Measurements from ENCODE around the gene IFFO2. TPM values are rescaled to one million over a fixed set of nuclear protein-coding genes. Genes with fewer than 3 reads are reported as not detected.

The IFFO2 gene
- total and polyA plus RNA-seq, 2 of the 8 experiments (the other 6 are each of a cell fraction or from before 2014, with no cell fraction given) = 6.6 to 10.4 TPM

DNA sequence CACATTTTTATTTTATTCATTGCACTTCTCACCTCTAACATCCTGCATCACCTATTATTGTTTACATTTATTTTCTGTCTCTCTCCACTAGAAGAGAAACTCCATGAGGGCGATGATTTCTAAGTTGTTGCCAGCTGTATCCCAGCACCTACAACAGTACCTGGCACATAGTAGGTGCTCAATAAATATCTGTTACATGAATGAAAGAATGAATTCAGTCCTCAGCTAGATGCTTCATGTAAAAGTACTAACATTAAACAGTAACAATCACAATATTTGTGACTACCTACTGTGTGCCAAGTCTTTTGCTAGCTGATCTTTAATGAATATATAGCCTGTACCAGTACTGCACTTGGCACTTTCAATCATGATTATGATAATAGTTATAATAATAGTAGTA is 100.0 kb downstream of the IFFO2 start (continued):
- TF ChIP-seq EZH2 (IDR thresholded peaks at IDR 0.05; ENCODE audit: low read depth, low read length, severe bottlenecking) (no peak), RBBP5 (IDR thresholded peaks at IDR 0.05; ENCODE audit: borderline replicate concordance, low read depth, low read length) (no peak), BACH1 (IDR thresholded peaks at IDR 0.05; ENCODE audit: low read length) (no peak), POLR2A (IDR thresholded peaks at IDR 0.05; ENCODE audit: control extremely low read depth in 1 of 2, low read depth in 2 of 2, low read length in 2 of 2) (no peak), EP300 (IDR thresholded peaks at IDR 0.05; ENCODE audit: borderline replicate concordance in 1 of 2, low read depth in 2 of 2, low read length in 2 of 2) (no peak), ZNF274 (IDR thresholded peaks at IDR 0.05; ENCODE audit: borderline replicate concordance, extremely low read depth, low read length) (no peak)
- TF ChIP-seq, protein P1, sequence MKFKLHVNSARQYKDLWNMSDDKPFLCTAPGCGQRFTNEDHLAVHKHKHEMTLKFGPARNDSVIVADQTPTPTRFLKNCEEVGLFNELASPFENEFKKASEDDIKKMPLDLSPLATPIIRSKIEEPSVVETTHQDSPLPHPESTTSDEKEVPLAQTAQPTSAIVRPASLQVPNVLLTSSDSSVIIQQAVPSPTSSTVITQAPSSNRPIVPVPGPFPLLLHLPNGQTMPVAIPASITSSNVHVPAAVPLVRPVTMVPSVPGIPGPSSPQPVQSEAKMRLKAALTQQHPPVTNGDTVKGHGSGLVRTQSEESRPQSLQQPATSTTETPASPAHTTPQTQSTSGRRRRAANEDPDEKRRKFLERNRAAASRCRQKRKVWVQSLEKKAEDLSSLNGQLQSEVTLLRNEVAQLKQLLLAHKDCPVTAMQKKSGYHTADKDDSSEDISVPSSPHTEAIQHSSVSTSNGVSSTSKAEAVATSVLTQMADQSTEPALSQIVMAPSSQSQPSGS (IDR thresholded peaks at IDR 0.05; ENCODE audit: low read length) = no peak
